Stomach (tissue), 4 donors: ENCODE results near the gene CHERP.

ENCODE experiments used
- CTCF ChIP-seq, 7 experiments: fragments of 450-650 bp in 4 of 7; fragments of 200-600 bp in 3 of 7; sonication (generic) in 3 of 7; IDR thresholded peaks; one replicate each; pipeline ENCODE4 v1.5.1; 2016 to 2019; ENCODE audit warnings: antibody characterized with exemption in 7 of 7, control low read depth in 2 of 7, mild to moderate bottlenecking in 1 of 7
- EP300 ChIP-seq: sonication (generic); formaldehyde crosslinking; IDR thresholded peaks from one replicate; pipeline ENCODE4 v1.6.1; 2017; ENCODE audit warnings: antibody characterized with exemption
- POLR2A ChIP-seq, 4 donors: fragments of 450-650 bp; IDR thresholded peaks; one replicate each; pipeline ENCODE4 v1.6.1; 2016; ENCODE audit warnings: antibody characterized with exemption in 4 of 4, control low read depth in 2 of 4, mild to moderate bottlenecking in 1 of 4, moderate library complexity in 1 of 4

GRCh38 chr19:16518483-16519229 lies 23.6 kb downstream of the CHERP start:
- no peak for TF ChIP-seq CTCF (IDR thresholded peaks at IDR 0.05)
- TF ChIP-seq EP300 = no peak
- no peak for TF ChIP-seq POLR2A (IDR thresholded peaks at IDR 0.05)
